ENCODE data around the gene MAGI1. TPM values are rescaled to one million over a fixed set of nuclear protein-coding genes. Genes with fewer than 3 reads are reported as not detected.

MAGI1 gene
- polyA plus RNA-seq, 3 donors = not detected

DNA sequence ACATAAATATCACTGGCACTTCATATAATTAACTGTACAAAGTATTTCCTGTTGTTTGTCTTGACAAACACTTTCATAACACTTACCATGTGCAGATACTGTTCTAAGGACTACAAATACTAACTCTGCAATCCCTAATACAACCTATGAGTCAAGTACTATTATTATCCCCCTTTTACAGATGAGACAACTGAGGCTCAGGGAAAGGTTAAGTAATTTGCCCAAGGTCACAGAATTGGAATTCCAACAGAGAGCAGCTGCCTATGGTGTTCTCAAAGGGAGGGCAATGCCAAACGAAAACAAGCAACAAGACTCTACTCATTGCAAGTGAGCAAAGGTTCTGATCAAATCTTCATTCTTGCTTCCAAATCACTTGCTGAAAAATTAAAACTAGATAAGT, 85.9 kb downstream of the MAGI1 start:
- H3K27me3 ChIP-seq (ENCODE audit: control insufficient read depth in 2 of 2, insufficient read depth in 2 of 2, low read length in 2 of 2) = no peaks in the 10 kb centered on the region
- no peak overlapping the region for H3K4me3 ChIP-seq (replicated peaks in 1 of 3; ENCODE audit: low read depth in 2 of 3, low read length in 3 of 3)
- no peaks in the 10 kb centered on the region for H3K4me1 ChIP-seq (ENCODE audit: control insufficient read depth in 1 of 2, insufficient read depth in 2 of 2, low read length in 2 of 2)
- H3K79me2 ChIP-seq (ENCODE audit: insufficient read depth, low read length) = no peaks in the 10 kb centered on the region
- H3K36me3 ChIP-seq (replicated peaks in 1 of 2; ENCODE audit: control insufficient read depth in 1 of 2, insufficient read depth in 2 of 2, low read length in 2 of 2) = no peaks in the 10 kb centered on the region
- peaks cover 1 to 7% (median 2%) of the 10 kb centered on the region in 3 donors for H3K27me3 Mint-ChIP-seq (ENCODE audit: low read depth in 3 of 3)
- no peaks in the 10 kb centered on the region for H4K20me1 ChIP-seq (ENCODE audit: insufficient read depth, low read length)
- H3K9ac ChIP-seq (ENCODE audit: insufficient read depth, low read length, poor library complexity, severe bottlenecking) = no peak overlapping the region
- no peak overlapping the region for H3K4me3 Mint-ChIP-seq
- H3K27ac Mint-ChIP-seq = no peak overlapping the region
- no peaks in the 10 kb centered on the region for H3K9me3 ChIP-seq (replicated peaks in 1 of 2; ENCODE audit: control insufficient read depth in 1 of 2, insufficient read depth in 1 of 2, low read length in 2 of 2)
- DNase-seq = no peak
- intact Hi-C loops (cut with micrococcal nuclease) = no loop called here
- peaks cover 0 to 3% (median 2%) of the 10 kb centered on the region in 7 donors for H3K9me3 Mint-ChIP-seq
- H3K36me3 Mint-ChIP-seq = no peaks in the 10 kb centered on the region
- H3K4me1 Mint-ChIP-seq = peaks cover 3% of the 10 kb centered on the region
- H3K27ac ChIP-seq (ENCODE audit: low read depth in 1 of 2, low read length in 2 of 2) = no peak overlapping the region
- no peak overlapping the region for H3K4me2 ChIP-seq (replicated peaks; ENCODE audit: extremely low read depth, low read length, poor library complexity, severe bottlenecking)
- TF ChIP-seq, protein P1, sequence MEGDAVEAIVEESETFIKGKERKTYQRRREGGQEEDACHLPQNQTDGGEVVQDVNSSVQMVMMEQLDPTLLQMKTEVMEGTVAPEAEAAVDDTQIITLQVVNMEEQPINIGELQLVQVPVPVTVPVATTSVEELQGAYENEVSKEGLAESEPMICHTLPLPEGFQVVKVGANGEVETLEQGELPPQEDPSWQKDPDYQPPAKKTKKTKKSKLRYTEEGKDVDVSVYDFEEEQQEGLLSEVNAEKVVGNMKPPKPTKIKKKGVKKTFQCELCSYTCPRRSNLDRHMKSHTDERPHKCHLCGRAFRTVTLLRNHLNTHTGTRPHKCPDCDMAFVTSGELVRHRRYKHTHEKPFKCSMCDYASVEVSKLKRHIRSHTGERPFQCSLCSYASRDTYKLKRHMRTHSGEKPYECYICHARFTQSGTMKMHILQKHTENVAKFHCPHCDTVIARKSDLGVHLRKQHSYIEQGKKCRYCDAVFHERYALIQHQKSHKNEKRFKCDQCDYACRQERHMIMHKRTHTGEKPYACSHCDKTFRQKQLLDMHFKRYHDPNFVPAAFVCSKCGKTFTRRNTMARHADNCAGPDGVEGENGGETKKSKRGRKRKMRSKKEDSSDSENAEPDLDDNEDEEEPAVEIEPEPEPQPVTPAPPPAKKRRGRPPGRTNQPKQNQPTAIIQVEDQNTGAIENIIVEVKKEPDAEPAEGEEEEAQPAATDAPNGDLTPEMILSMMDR (IDR thresholded peaks at IDR 0.05) = no peak
- H2AFZ ChIP-seq (ENCODE audit: insufficient read depth, low read depth, low read length, poor library complexity, severe bottlenecking) = no peak overlapping the region
- 83% methylated on average over 1 of the region's 1 CpG for WGBS (ENCODE audit: insufficient coverage)

DNA sequence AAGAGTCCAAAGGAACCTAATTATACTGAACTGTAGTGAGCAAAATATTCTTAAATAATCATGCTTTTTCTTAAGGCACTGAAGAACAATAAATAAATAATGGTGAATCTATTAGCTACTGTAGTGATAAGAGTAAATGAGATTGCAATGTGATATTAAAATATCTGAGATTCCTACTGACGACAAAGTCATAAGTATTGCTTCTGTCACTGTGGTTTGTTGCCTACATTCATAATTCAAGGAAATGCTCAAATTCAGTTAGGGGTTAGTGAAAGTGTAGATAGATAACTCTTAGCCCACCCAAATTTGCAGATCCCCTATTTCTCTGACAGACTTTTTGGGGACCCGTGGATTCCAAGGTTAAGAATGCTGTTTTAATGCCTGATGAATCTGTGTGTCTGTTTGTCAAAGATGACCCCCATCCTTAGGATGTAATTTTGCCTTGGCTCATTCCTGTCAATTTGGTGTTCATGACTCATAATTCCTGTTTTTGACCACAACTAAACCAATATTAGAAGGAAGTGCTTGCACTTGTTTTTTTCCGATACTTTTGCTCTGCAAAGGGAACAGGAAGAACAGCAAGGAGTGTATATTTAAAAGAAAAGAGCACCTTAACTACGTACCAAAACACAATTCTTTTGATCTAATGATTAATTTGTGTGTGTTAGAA, 86.7 kb downstream of the MAGI1 start:
- Mint-ChIP-seq H3K9me3 (peaks cover 0 to 2% (median 0%) of the 10 kb centered on the region in 7 donors), H3K36me3 (no peaks in the 10 kb centered on the region), H3K27ac (no peak overlapping the region), H3K4me3 (no peak overlapping the region), H3K27me3 (ENCODE audit: low read depth in 3 of 3) (peaks cover 0 to 5% (median 1%) of the 10 kb centered on the region in 3 donors), H3K4me1 (peaks cover 3% of the 10 kb centered on the region)
- no peak overlapping the region for H3K4me3 ChIP-seq (replicated peaks in 1 of 3; ENCODE audit: low read depth in 2 of 3, low read length in 3 of 3)
- intact Hi-C loops (cut with micrococcal nuclease) = no loop called here
- TF ChIP-seq, protein P1 (IDR thresholded peaks at IDR 0.05) = no peak
- no peaks in the 10 kb centered on the region for H3K27me3 ChIP-seq (ENCODE audit: control insufficient read depth in 2 of 2, insufficient read depth in 2 of 2, low read length in 2 of 2)
- no peaks in the 10 kb centered on the region for H3K79me2 ChIP-seq (ENCODE audit: insufficient read depth, low read length)
- H2AFZ ChIP-seq (ENCODE audit: insufficient read depth, low read depth, low read length, poor library complexity, severe bottlenecking) = no peak overlapping the region
- DNase-seq = no peak
- no peaks in the 10 kb centered on the region for H3K36me3 ChIP-seq (replicated peaks in 1 of 2; ENCODE audit: control insufficient read depth in 1 of 2, insufficient read depth in 2 of 2, low read length in 2 of 2)
- H3K9me3 ChIP-seq (replicated peaks in 1 of 2; ENCODE audit: control insufficient read depth in 1 of 2, insufficient read depth in 1 of 2, low read length in 2 of 2) = no peaks in the 10 kb centered on the region
- no CpG with 5 or more reads among the region's 4 CpGs for WGBS (ENCODE audit: insufficient coverage)
- no peaks in the 10 kb centered on the region for H4K20me1 ChIP-seq (ENCODE audit: insufficient read depth, low read length)
- H3K27ac ChIP-seq (ENCODE audit: low read depth in 1 of 2, low read length in 2 of 2) = no peak overlapping the region
- H3K4me1 ChIP-seq (ENCODE audit: control insufficient read depth in 1 of 2, insufficient read depth in 2 of 2, low read length in 2 of 2) = no peaks in the 10 kb centered on the region
- H3K4me2 ChIP-seq (replicated peaks; ENCODE audit: extremely low read depth, low read length, poor library complexity, severe bottlenecking) = no peak overlapping the region
- H3K9ac ChIP-seq (ENCODE audit: insufficient read depth, low read length, poor library complexity, severe bottlenecking) = no peak overlapping the region

All from CD14-positive monocyte (primary cell).